T-helper 1 cell (primary cell): ENCODE results near the gene DMBT1.

Experiments used
- DNase-seq, 5 donors: peaks; one replicate each; pipeline ENCODE4 v3.0.0-alpha.2; 2012 to 2020

The DMBT1 gene

GRCh38 chr10:122648599-122649428 lies 88.3 kb downstream of the DMBT1 start:
- DNase-seq = peak in 1 of 5 donors; percentile 23

GRCh38 chr10:122649903-122650302 lies 89.3 kb downstream of the DMBT1 start:
- DNase-seq = no peak

- no peak for DNase-seq
These were observed 89.8 kb downstream of the DMBT1 start for GRCh38 chr10:122650331-122650730.

- no peak for DNase-seq
These were observed 95.2 kb downstream of the DMBT1 start for GRCh38 chr10:122655524-122656307.

- DNase-seq = no peak
These were observed 95.8 kb downstream of the DMBT1 start for GRCh38 chr10:122656308-122656705.

- DNase-seq = no peak
These were observed 96.2 kb downstream of the DMBT1 start for GRCh38 chr10:122656741-122657140.

- DNase-seq = no peak
These were observed 96.7 kb downstream of the DMBT1 start for GRCh38 chr10:122657255-122657654.

- DNase-seq = no peak
These were observed 97.2 kb downstream of the DMBT1 start for GRCh38 chr10:122657729-122658128.

- DNase-seq = no peak
These were observed 97.9 kb downstream of the DMBT1 start for GRCh38 chr10:122658356-122659049.

GRCh38 chr10:122659126-122659525 lies 98.6 kb downstream of the DMBT1 start:
- no peak for DNase-seq

GRCh38 chr10:122659651-122660050 lies 99.1 kb downstream of the DMBT1 start:
- no peak for DNase-seq

GRCh38 chr10:122660696-122661095 lies 100.1 kb downstream of the DMBT1 start:
- no peak for DNase-seq

- DNase-seq = no peak
These were observed 101.7 kb downstream of the DMBT1 start for GRCh38 chr10:122662231-122662630.

- DNase-seq = no peak
These were observed 103.1 kb downstream of the DMBT1 start for GRCh38 chr10:122663516-122664130.

GRCh38 chr10:122664501-122664900 lies 103.9 kb downstream of the DMBT1 start:
- DNase-seq = no peak

- no peak for DNase-seq
These were observed 104.8 kb downstream of the DMBT1 start for GRCh38 chr10:122665329-122665860.

GRCh38 chr10:122665946-122666345 lies 105.4 kb downstream of the DMBT1 start:
- no peak for DNase-seq

- DNase-seq = no peak
These were observed 108.5 kb downstream of the DMBT1 start for GRCh38 chr10:122669045-122669444.

GRCh38 chr10:122669842-122670241 lies 109.3 kb downstream of the DMBT1 start:
- no peak for DNase-seq

GRCh38 chr10:122671355-122671754 lies 110.8 kb downstream of the DMBT1 start:
- DNase-seq = no peak

GRCh38 chr10:122672655-122673054 lies 112.1 kb downstream of the DMBT1 start:
- no peak for DNase-seq

GRCh38 chr10:122673269-122673668 lies 112.7 kb downstream of the DMBT1 start:
- DNase-seq = no peak

GRCh38 chr10:122673731-122674130 lies 113.2 kb downstream of the DMBT1 start:
- no peak for DNase-seq
